Fibroblast of pulmonary artery (primary cell): ENCODE results near the gene P2RX3.
A peak's percentile ranks its signal among the peaks of the same experiment; 100 is the strongest.

Experiments used
- DNase-seq: peaks from one replicate; pipeline ENCODE4 v3.0.0-alpha.2; 2010; ENCODE audit warnings: low read depth
- H3K4me3 ChIP-seq: replicated peaks from 2 replicates; pipeline ENCODE4 v1.5.1; 2011; ENCODE audit warnings: low read depth, mild to moderate bottlenecking, control low read depth, low read length, moderate library complexity
- CTCF ChIP-seq: IDR thresholded peaks from 2 replicates; pipeline ENCODE4 v1.5.1; 2011; ENCODE audit warnings: mild to moderate bottlenecking, control low read depth, low read length, inconsistent platforms; ENCODE audit errors: missing control alignments

P2RX3 gene

GRCh38 chr11:57410287-57410686 is 72.1 kb downstream of the P2RX3 start:
- TF ChIP-seq CTCF, result no peak
- no peak overlapping the region for H3K4me3 ChIP-seq
- DNase-seq, result peak; percentile 55

GRCh38 chr11:57413681-57414080 is 75.5 kb downstream of the P2RX3 start:
- DNase-seq, result no peak
- no peak overlapping the region for H3K4me3 ChIP-seq
- TF ChIP-seq CTCF, result no peak

- H3K4me3 ChIP-seq, result no peak overlapping the region
- no peak for TF ChIP-seq CTCF
- no peak for DNase-seq
Measured at GRCh38 chr11:57414612-57415212, 76.6 kb downstream of the P2RX3 start.

GRCh38 chr11:57416436-57416835 is 78.3 kb downstream of the P2RX3 start:
- no peak for DNase-seq
- no peak overlapping the region for H3K4me3 ChIP-seq
- no peak for TF ChIP-seq CTCF

GRCh38 chr11:57417056-57417455 is 78.9 kb downstream of the P2RX3 start:
- no peak overlapping the region for H3K4me3 ChIP-seq
- no peak for TF ChIP-seq CTCF
- peak; percentile 75 for DNase-seq

GRCh38 chr11:57418131-57418530 is 80.0 kb downstream of the P2RX3 start:
- TF ChIP-seq CTCF, result no peak
- no peak for DNase-seq
- no peak overlapping the region for H3K4me3 ChIP-seq

GRCh38 chr11:57419146-57419545 is 81.0 kb downstream of the P2RX3 start:
- no peak overlapping the region for H3K4me3 ChIP-seq
- no peak for DNase-seq
- no peak for TF ChIP-seq CTCF
